Esophagus muscularis mucosa (tissue), 4 donors: ENCODE data around the gene TECR. TPM values are rescaled to one million over a fixed set of nuclear protein-coding genes. Genes with fewer than 3 reads are reported as not detected.

Experiments
- small RNA-seq, 3 donors: library from RNA; depleted of rRNA; stranded (forward); fragments of <200 nt; gene quantifications; one replicate each; pipeline ENCODE3, GENCODE V24; 2016
- total RNA-seq, 4 donors: library from RNA; depleted of rRNA; stranded (reverse); fragments of >200 nt; gene quantifications; one replicate each; pipeline versions ENCODE4 v1.1.0 to v1.2.1, GENCODE V29; 2016

The TECR gene
- total RNA-seq, 4 donors from 2014 or later, result 18.7 to 32.7 (median 25.7) TPM

Small RNA genes within 50 kb of the gene (small RNA-seq; reads per million reads assigned to genes)
- 0 reads per million in 3 donors for gene RN7SL842P
- 0 reads per million in 3 donors for gene SNRPGP15

Other genes with a start within 250 kb of the TECR start
- gene ADGRE5, start 148.2 kb upstream of the TECR start, total RNA-seq, result 100 to 1,000 TPM in 1 of 4 donors, 10 to 100 TPM in 3; 37.3 to 101 (median 50.4) TPM
- gene DDX39A, start 110.3 kb upstream of the TECR start, total RNA-seq, result 10 to 100 TPM; 39.3 to 56.3 (median 42.1) TPM
- 100 to 1,000 TPM; 120 to 233 (median 167) TPM for gene PKN1, start 96.3 kb upstream of the TECR start, total RNA-seq
- gene PTGER1, start 54.2 kb upstream of the TECR start, total RNA-seq, result 1 to 10 TPM in 2 of 4 donors, under 1 TPM in 1, not detected in 1; 0.80 to 1.8 (median 1.3) TPM
- gene GIPC1, start 33.5 kb upstream of the TECR start, total RNA-seq, result 100 to 1,000 TPM in 3 of 4 donors, 10 to 100 TPM in 1; 88.5 to 138 (median 108) TPM
- gene DNAJB1, start 11.2 kb upstream of the TECR start, total RNA-seq, result 100 to 1,000 TPM in 1 of 4 donors, 10 to 100 TPM in 3; 50.3 to 102 (median 86.3) TPM
- 100 to 1,000 TPM; 297 to 522 (median 319) TPM for gene NDUFB7, start 42.5 kb downstream of the TECR start, total RNA-seq
- gene CLEC17A, start 53.5 kb downstream of the TECR start, total RNA-seq, result not detected
- gene ADGRE3, start 145.2 kb downstream of the TECR start, total RNA-seq, result under 1 TPM in 1 of 4 donors, not detected in 3; 0.50 TPM
- gene ZNF333, start 160.5 kb downstream of the TECR start, total RNA-seq, result 10 to 100 TPM; 14.5 to 32.9 (median 25.4) TPM
- 1 to 10 TPM in 3 of 4 donors, under 1 TPM in 1; 0.65 to 6.0 (median 3.0) TPM for gene ADGRE2, start 249.0 kb downstream of the TECR start, total RNA-seq